ENCODE measurements around the gene SP3.

Gene SP3

GRCh38 chr2:173874894-173875237 lies 90.3 kb downstream of the SP3 start:
- Histone ChIP-seq H2AFZ (ENCODE audit: low read depth, low read length) (no peak overlapping the region), H3K27me3 (ENCODE audit: insufficient read depth, low read length, poor library complexity) (no peaks in the 10 kb centered on the region), H4K20me1 (ENCODE audit: insufficient read depth, low read length) (no peaks in the 10 kb centered on the region), H3K36me3 (ENCODE audit: insufficient read depth, low read length) (no peaks in the 10 kb centered on the region), H3K27ac (ENCODE audit: low read length) (no peak overlapping the region), H3K4me3 (ENCODE audit: low read depth in 1 of 2, low read length in 2 of 2) (no peak overlapping the region), H3K79me2 (ENCODE audit: insufficient read depth, low read length) (no peaks in the 10 kb centered on the region), H3K4me1 (ENCODE audit: insufficient read depth, low read length) (no peaks in the 10 kb centered on the region), H3K4me2 (ENCODE audit: insufficient read depth, low read length) (no peak overlapping the region), H3K9ac (ENCODE audit: low read depth, low read length) (no peak overlapping the region), H3K9me3 (ENCODE audit: insufficient read depth, low read length, severe bottlenecking) (no peaks in the 10 kb centered on the region)
- no peak for DNase-seq
- no peak for ATAC-seq (ENCODE audit: insufficient read depth, low read depth)
- TF ChIP-seq EZH2 (IDR thresholded peaks at IDR 0.05; ENCODE audit: borderline replicate concordance, low read depth, low read length, severe bottlenecking), result no peak
- TF ChIP-seq CTCF (IDR thresholded peaks at IDR 0.05; ENCODE audit: borderline replicate concordance, extremely low read depth, low read length, poor library complexity, severe bottlenecking), result no peak

- no peaks in the 10 kb centered on the region for H4K20me1 ChIP-seq (ENCODE audit: insufficient read depth, low read length)
- H3K36me3 ChIP-seq (ENCODE audit: insufficient read depth, low read length), result no peaks in the 10 kb centered on the region
- DNase-seq (no peak), ATAC-seq (ENCODE audit: insufficient read depth, low read depth) (no peak)
- H3K9ac ChIP-seq (ENCODE audit: low read depth, low read length), result no peak overlapping the region
- TF ChIP-seq CTCF (IDR thresholded peaks at IDR 0.05; ENCODE audit: borderline replicate concordance, extremely low read depth, low read length, poor library complexity, severe bottlenecking), result no peak
- no peak for TF ChIP-seq EZH2 (IDR thresholded peaks at IDR 0.05; ENCODE audit: borderline replicate concordance, low read depth, low read length, severe bottlenecking)
- H3K4me1 ChIP-seq (ENCODE audit: insufficient read depth, low read length), result no peaks in the 10 kb centered on the region
- no peaks in the 10 kb centered on the region for H3K27me3 ChIP-seq (ENCODE audit: insufficient read depth, low read length, poor library complexity)
- H3K4me3 ChIP-seq (ENCODE audit: low read depth in 1 of 2, low read length in 2 of 2), result no peak overlapping the region
- H3K9me3 ChIP-seq (ENCODE audit: insufficient read depth, low read length, severe bottlenecking), result no peaks in the 10 kb centered on the region
- no peak overlapping the region for H3K4me2 ChIP-seq (ENCODE audit: insufficient read depth, low read length)
- no peak overlapping the region for H3K27ac ChIP-seq (ENCODE audit: low read length)
- no peak overlapping the region for H2AFZ ChIP-seq (ENCODE audit: low read depth, low read length)
- no peaks in the 10 kb centered on the region for H3K79me2 ChIP-seq (ENCODE audit: insufficient read depth, low read length)
Observed at GRCh38 chr2:173874003-173874893, 90.9 kb downstream of the SP3 start.

- Histone ChIP-seq H3K27ac (ENCODE audit: low read length) (no peak overlapping the region), H2AFZ (ENCODE audit: low read depth, low read length) (no peak overlapping the region), H3K4me3 (ENCODE audit: low read depth in 1 of 2, low read length in 2 of 2) (no peak overlapping the region), H3K9ac (ENCODE audit: low read depth, low read length) (no peak overlapping the region), H3K36me3 (ENCODE audit: insufficient read depth, low read length) (no peaks in the 10 kb centered on the region), H3K4me2 (ENCODE audit: insufficient read depth, low read length) (no peak overlapping the region), H4K20me1 (ENCODE audit: insufficient read depth, low read length) (no peaks in the 10 kb centered on the region), H3K27me3 (ENCODE audit: insufficient read depth, low read length, poor library complexity) (no peaks in the 10 kb centered on the region), H3K4me1 (ENCODE audit: insufficient read depth, low read length) (no peaks in the 10 kb centered on the region), H3K79me2 (ENCODE audit: insufficient read depth, low read length) (no peaks in the 10 kb centered on the region), H3K9me3 (ENCODE audit: insufficient read depth, low read length, severe bottlenecking) (no peaks in the 10 kb centered on the region)
- DNase-seq, result no peak
- TF ChIP-seq EZH2 (IDR thresholded peaks at IDR 0.05; ENCODE audit: borderline replicate concordance, low read depth, low read length, severe bottlenecking), result no peak
- TF ChIP-seq CTCF (IDR thresholded peaks at IDR 0.05; ENCODE audit: borderline replicate concordance, extremely low read depth, low read length, poor library complexity, severe bottlenecking), result no peak
- ATAC-seq (ENCODE audit: insufficient read depth, low read depth), result no peak
Observed at GRCh38 chr2:173872714-173873113, 92.5 kb downstream of the SP3 start.

All from DND-41 (cell line).